Activated T-cell treated with anti-CD3 and anti-CD28 coated beads, Interleukin-2, amount 50 U/mL, for 48 hours (primary cell): ENCODE measurements around the gene TMED4.
A peak's percentile ranks its signal among the peaks of the same experiment; 100 is the strongest.
"Not testable (repeated sequence)": the region's sequence is repeated elsewhere in the genome, so short reads cannot be mapped to it uniquely, and the experiment has no call there.

Experiments used
- DNase-seq, 2 experiments: peaks; one replicate each; pipeline ENCODE4 v3.0.0-alpha.2; 2020

TMED4 gene

GRCh38 chr7:44568771-44569560, 13.1 kb downstream of the TMED4 start:
- no peak for DNase-seq

GRCh38 chr7:44567884-44568283, 14.1 kb downstream of the TMED4 start:
- DNase-seq, result no peak

GRCh38 chr7:44566680-44567079, 15.4 kb downstream of the TMED4 start:
- DNase-seq, result no peak

GRCh38 chr7:44565795-44566559, 16.1 kb downstream of the TMED4 start:
- DNase-seq, result no peak

- DNase-seq, result peak; percentile 74 to 80
These were observed 16.8 kb downstream of the TMED4 start for GRCh38 chr7:44565097-44565794.

- no peak for DNase-seq
These were observed 17.4 kb downstream of the TMED4 start for GRCh38 chr7:44564606-44565005.

- DNase-seq, result no peak
These were observed 18.8 kb downstream of the TMED4 start for GRCh38 chr7:44563171-44563679.

DNA sequence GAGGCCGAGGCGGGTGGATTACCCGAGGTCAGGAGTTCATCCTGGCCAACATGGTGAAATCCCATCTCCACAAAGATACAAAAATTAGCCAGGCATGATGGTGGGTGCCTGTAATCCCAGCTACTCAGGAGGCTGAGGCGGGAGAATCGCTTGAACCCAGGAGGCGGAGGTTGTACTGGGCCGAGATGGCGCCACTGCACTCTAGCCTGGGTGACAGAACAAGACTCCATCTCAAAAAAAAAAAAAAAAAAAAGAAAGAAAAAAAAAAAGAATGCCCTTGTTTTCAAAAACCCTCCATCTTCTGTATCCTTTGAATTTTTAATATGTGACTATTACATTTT, 19.4 kb downstream of the TMED4 start:
- DNase-seq, result not testable (repeated sequence)

- no peak for DNase-seq
These were observed 19.9 kb downstream of the TMED4 start for GRCh38 chr7:44561962-44562621.

- no peak for DNase-seq
These were observed 20.6 kb downstream of the TMED4 start for GRCh38 chr7:44561481-44561880.

- DNase-seq, result no peak
These were observed 22.5 kb downstream of the TMED4 start for GRCh38 chr7:44559485-44559884.

- DNase-seq, result no peak
These were observed 24.5 kb downstream of the TMED4 start for GRCh38 chr7:44557485-44557884.

DNA sequence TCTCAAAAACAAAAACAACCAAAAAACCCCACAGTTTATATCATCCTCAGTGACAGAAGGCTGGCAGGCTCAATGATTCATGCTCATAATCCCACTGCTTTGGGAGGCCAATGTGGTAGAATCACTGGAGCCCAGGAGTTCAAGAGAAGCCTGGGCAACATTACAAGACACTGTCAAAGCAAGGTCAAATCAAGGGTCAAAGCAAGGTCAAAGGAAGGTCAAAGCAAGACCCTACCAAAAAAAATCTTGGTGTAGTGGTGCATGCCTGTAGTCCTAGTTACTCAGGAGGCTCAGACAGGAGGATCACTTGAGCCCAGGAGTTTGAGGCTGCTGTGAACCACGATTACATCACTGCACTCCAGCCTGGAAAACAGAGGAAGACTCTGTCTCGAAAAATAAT, 26.7 kb downstream of the TMED4 start:
- DNase-seq, result no peak

- not testable (repeated sequence) for DNase-seq
These were observed 29.5 kb downstream of the TMED4 start for GRCh38 chr7:44552473-44553005.

DNA sequence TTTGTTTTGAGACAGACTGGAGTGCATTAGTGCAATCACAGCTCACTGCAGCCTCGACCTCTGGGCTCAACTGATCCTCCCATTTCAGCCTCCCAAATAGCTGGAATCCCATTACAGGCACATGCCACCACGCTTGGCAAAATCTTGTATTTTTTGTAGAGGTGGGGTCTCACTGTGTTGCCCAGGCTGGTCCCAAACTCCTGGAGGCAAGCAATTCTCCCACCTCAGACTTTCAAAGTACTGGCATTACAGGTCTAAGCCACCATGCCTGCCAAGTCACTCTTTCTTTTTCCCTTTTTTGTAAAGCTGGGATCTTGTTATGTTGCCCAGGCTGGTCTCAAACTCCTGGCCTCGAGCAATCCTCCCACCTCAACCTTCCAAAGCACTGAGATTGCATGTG, 32.6 kb downstream of the TMED4 start:
- DNase-seq, result no peak

DNA sequence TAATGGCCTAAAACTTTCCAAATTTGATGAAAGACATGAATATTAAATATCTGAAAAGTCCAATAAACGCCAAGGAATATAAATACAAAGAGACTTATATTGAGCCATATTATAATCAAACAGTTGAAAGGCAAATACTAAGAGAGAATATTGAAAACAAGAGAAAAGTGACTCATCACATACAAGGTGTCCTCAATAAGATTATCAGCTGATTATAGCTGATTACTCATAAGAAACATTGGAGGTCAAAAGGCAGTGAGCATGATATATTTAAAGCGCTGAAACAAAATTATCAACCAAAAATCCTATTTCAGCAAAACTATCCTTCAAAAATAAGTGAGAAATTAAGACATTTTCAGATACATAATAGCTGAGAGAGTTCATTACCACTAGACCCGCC, 33.1 kb downstream of the TMED4 start:
- DNase-seq, result no peak

- DNase-seq, result no peak
These were observed 34.3 kb downstream of the TMED4 start for GRCh38 chr7:44547536-44548231.

- no peak for DNase-seq
These were observed 40.0 kb downstream of the TMED4 start for GRCh38 chr7:44541876-44542610.

DNA sequence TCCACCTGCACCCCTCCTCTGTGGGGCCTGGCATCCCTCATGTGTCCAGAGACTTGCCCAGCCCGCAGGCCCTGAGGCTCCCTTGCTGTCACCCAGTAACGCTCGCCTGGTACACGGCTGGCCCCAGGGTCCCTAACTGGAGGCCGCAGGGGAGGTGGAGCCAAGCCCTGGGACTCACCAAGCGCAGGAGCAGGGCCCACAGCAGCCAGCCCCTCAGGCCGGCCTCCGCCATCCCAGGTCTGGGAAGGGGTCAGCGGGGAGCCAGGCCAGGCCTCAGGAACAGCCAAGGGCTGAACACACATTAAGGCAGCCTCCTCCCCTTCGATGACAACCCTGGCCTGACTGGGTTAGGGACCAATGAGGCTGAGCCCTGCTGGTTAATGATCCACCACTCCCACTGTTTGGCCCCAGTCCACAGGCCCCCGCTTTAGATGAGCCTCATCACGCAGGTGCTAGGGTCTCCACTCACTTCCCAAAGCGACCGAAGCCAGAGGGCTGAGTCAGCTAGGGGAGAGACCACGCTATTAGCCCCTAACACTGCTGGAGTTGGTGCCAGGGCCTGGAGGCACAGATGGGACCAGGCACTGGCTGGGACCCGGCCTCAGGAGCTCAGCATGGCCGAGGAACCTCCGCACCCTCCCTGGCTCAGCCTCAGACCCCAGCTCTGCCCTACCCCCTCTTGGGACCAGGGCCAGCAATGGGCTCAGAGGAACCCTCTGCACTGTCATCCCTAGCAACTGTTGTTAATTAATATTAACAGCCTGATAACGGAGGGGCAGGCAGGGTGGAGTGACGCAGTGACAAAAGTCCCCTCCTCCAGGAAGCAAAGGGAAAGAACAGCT, 40.8 kb downstream of the TMED4 start, which contains the start of gene NPC1L1:
Gene NPC1L1, minus strand, starts transcription at position 303 of the 842 bp plus-strand sequence. Its CDS starts 71 bp downstream, at position 232.
- DNase-seq, result no peak

- no peak for DNase-seq
These were observed 41.4 kb downstream of the TMED4 start for GRCh38 chr7:44540592-44541027.
